ENCODE results near the gene NDC80. TPM values are rescaled to one million over a fixed set of nuclear protein-coding genes. Genes with fewer than 3 reads are reported as not detected.
A peak's percentile ranks its signal among the peaks of the same experiment; 100 is the strongest.
"Not testable (repeated sequence)": the region's sequence is repeated elsewhere in the genome, so short reads cannot be mapped to it uniquely, and the experiment has no call there.

The NDC80 gene
- total RNA-seq, result 0.26 and 0.51 TPM in 2 replicates

DNA sequence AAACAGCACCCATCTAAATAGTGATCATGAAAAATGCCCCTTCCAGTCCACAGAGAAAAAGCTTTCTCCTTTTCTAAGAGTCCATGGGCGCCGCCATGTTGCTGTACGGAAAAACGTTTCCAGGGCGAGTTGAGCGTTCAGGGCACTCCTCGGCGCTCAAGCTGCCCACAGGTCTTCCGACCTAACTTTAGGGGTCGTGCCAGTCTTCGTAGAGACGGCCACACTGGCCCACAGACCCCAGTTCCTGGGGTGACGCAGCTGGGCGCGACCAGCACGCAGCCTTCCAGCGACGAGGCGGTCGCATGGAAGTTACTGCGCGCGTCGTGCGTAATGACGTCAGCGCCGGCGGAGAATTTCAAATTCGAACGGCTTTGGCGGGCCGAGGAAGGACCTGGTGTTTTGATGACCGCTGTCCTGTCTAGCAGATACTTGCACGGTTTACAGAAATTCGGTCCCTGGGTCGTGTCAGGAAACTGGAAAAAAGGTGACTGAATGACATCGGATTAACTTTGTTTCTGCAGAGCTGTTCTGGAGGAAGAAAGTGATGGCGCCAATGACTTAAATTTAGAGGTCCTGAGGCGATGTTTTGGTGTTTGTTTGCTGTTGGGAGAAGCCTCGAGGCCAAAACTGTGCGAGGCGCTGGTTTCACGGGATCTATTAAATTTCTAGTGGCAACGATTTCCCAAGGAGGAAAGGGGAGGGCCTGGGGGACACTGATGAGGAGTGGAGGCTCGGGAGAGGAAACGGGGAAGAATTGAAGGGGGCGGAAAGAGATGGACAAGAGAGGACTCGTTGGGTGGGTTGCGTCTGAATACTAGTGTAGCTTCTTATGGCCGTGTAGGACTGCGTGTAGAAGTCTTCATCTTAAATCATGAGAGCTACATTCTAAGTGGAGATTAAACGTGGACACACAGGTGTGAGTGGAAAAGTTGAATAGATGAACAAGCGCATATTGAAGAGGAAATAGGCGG lies at the start of gene NDC80, which contains the start of gene METTL4:
NDC80 (plus strand) TSS at position 358 of the 971 bp plus-strand sequence. CDS start 1,429 bp downstream, outside the sequence.
METTL4 (minus strand) TSS at position 306 of the 971 bp plus-strand sequence. CDS start 4,289 bp downstream, outside the sequence.
- TF ChIP-seq, protein P1, sequence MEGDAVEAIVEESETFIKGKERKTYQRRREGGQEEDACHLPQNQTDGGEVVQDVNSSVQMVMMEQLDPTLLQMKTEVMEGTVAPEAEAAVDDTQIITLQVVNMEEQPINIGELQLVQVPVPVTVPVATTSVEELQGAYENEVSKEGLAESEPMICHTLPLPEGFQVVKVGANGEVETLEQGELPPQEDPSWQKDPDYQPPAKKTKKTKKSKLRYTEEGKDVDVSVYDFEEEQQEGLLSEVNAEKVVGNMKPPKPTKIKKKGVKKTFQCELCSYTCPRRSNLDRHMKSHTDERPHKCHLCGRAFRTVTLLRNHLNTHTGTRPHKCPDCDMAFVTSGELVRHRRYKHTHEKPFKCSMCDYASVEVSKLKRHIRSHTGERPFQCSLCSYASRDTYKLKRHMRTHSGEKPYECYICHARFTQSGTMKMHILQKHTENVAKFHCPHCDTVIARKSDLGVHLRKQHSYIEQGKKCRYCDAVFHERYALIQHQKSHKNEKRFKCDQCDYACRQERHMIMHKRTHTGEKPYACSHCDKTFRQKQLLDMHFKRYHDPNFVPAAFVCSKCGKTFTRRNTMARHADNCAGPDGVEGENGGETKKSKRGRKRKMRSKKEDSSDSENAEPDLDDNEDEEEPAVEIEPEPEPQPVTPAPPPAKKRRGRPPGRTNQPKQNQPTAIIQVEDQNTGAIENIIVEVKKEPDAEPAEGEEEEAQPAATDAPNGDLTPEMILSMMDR (IDR thresholded peaks at IDR 0.05; ENCODE audit: insufficient read depth, low read length, severe bottlenecking), result no peak
- FAIRE-seq, result no peak
- Histone ChIP-seq H3K27me3 (ENCODE audit: control insufficient read depth, insufficient read depth, low read length) (no peaks in the 10 kb centered on the region), H3K4me3 (ENCODE audit: low read depth, low read length) (peak within 1 kb of the TSS; percentile 69), H3K36me3 (ENCODE audit: control insufficient read depth, insufficient read depth, low read length) (no peaks in the 10 kb centered on the region)
- DNase-seq (ENCODE audit: low read depth), result peak; percentile 76

- DNase-seq (ENCODE audit: low read depth) (no peak), FAIRE-seq (no peak)
- TF ChIP-seq, protein P1 (IDR thresholded peaks at IDR 0.05; ENCODE audit: insufficient read depth, low read length, severe bottlenecking), result no peak
- H3K36me3 ChIP-seq (ENCODE audit: control insufficient read depth, insufficient read depth, low read length), result no peaks in the 10 kb centered on the region
- no peaks in the 10 kb centered on the region for H3K27me3 ChIP-seq (ENCODE audit: control insufficient read depth, insufficient read depth, low read length)
- no peak overlapping the region for H3K4me3 ChIP-seq (ENCODE audit: low read depth, low read length)
Measured at GRCh38 chr18:2522112-2522511, 49.2 kb upstream of the NDC80 start.

GRCh38 chr18:2524794-2525198 lies 46.6 kb upstream of the NDC80 start:
- H3K27me3 ChIP-seq (ENCODE audit: control insufficient read depth, insufficient read depth, low read length); H3K36me3 ChIP-seq (ENCODE audit: control insufficient read depth, insufficient read depth, low read length); H3K4me3 ChIP-seq (ENCODE audit: low read depth, low read length); DNase-seq (ENCODE audit: low read depth); FAIRE-seq: not testable (repeated sequence)

GRCh38 chr18:2526329-2526728 lies 45.0 kb upstream of the NDC80 start:
- H3K4me3 ChIP-seq (ENCODE audit: low read depth, low read length), result no peak overlapping the region
- FAIRE-seq (no peak), DNase-seq (ENCODE audit: low read depth) (no peak)
- H3K36me3 ChIP-seq (ENCODE audit: control insufficient read depth, insufficient read depth, low read length), result no peaks in the 10 kb centered on the region
- TF ChIP-seq, protein P1 (IDR thresholded peaks at IDR 0.05; ENCODE audit: insufficient read depth, low read length, severe bottlenecking), result no peak
- no peaks in the 10 kb centered on the region for H3K27me3 ChIP-seq (ENCODE audit: control insufficient read depth, insufficient read depth, low read length)

- TF ChIP-seq, protein P1 (IDR thresholded peaks at IDR 0.05; ENCODE audit: insufficient read depth, low read length, severe bottlenecking), result no peak
- FAIRE-seq (no peak), DNase-seq (ENCODE audit: low read depth) (no peak)
- Histone ChIP-seq H3K27me3 (ENCODE audit: control insufficient read depth, insufficient read depth, low read length) (no peaks in the 10 kb centered on the region), H3K4me3 (ENCODE audit: low read depth, low read length) (no peak overlapping the region), H3K36me3 (ENCODE audit: control insufficient read depth, insufficient read depth, low read length) (no peaks in the 10 kb centered on the region)
Measured at GRCh38 chr18:2529154-2529553, 42.2 kb upstream of the NDC80 start.

- Histone ChIP-seq H3K27me3 (ENCODE audit: control insufficient read depth, insufficient read depth, low read length) (no peaks in the 10 kb centered on the region), H3K4me3 (ENCODE audit: low read depth, low read length) (no peak overlapping the region), H3K36me3 (ENCODE audit: control insufficient read depth, insufficient read depth, low read length) (no peaks in the 10 kb centered on the region)
- DNase-seq (ENCODE audit: low read depth), result no peak
- no peak for FAIRE-seq
- TF ChIP-seq, protein P1 (IDR thresholded peaks at IDR 0.05; ENCODE audit: insufficient read depth, low read length, severe bottlenecking), result no peak
Measured at GRCh38 chr18:2531751-2532150, 39.6 kb upstream of the NDC80 start.
